Right lobe of liver (tissue), 6 donors: ENCODE results near the gene RNF17. TPM values are rescaled to one million over a fixed set of nuclear protein-coding genes. Genes with fewer than 3 reads are reported as not detected.

Experiments used
- ATAC-seq, 4 donors: fragments of 200-7000 bp; cut with Tn5 transposase; one replicate each; pipeline ENCODE4 v1.9.1; 2020; ENCODE audit warnings: mild to moderate bottlenecking in 4 of 4, moderate library complexity in 4 of 4
- DNase-seq, 3 donors: peaks; one replicate each; pipeline ENCODE4 v3.0.0-alpha.2; 2020
- H3K27ac ChIP-seq, 3 donors: fragments of 200-600 bp; one replicate each; pipeline ENCODE4 v1.8.0; 2022
- H3K27me3 ChIP-seq, 2 donors: fragments of 200-600 bp; one replicate each; pipeline ENCODE4 v1.8.0; 2022
- H3K36me3 ChIP-seq, 4 donors: fragments of 200-600 bp; sonication (generic) in 1 of 4; one replicate each; pipeline versions ENCODE4 v1.5.1 to v1.8.0; 2017 to 2022; ENCODE audit warnings: control low read depth in 1 of 4
- H3K4me1 ChIP-seq, 4 donors: fragments of 200-600 bp; sonication (generic) in 1 of 4; one replicate each; pipeline versions ENCODE4 v1.5.1 to v1.8.0; 2017 to 2022; ENCODE audit warnings: control low read depth in 1 of 4
- H3K4me3 ChIP-seq, 3 donors: fragments of 200-600 bp; one replicate each; pipeline ENCODE4 v1.8.0; 2022
- H3K9me3 ChIP-seq, 4 donors: fragments of 200-600 bp; sonication (generic) in 1 of 4; one replicate each; pipeline versions ENCODE4 v1.5.1 to v1.8.0; 2017 to 2022; ENCODE audit warnings: control low read depth in 1 of 4
- POLR2A ChIP-seq: fragments of 450-650 bp; IDR thresholded peaks from one replicate; pipeline ENCODE4 v1.6.1; 2017; ENCODE audit warnings: antibody characterized with exemption, mild to moderate bottlenecking
- WGBS: methylation state at CpG from one replicate; pipeline ENCODE4 v1.1.6; 2018; ENCODE audit warnings: low coverage, low lambda C conversion rate; ENCODE audit not compliant: insufficient coverage; ENCODE audit errors: missing lambda C conversion rate; 5-methylcytosine and 5-hydroxymethylcytosine counted together
- intact Hi-C, 2 donors: fragments of 100-400 bp; cut with DNase I; formaldehyde crosslinking; loops; one replicate each; pipeline versions ENCODE4 v1.11.2 to v1.14.1; 2022
- total RNA-seq, 6 experiments: library from RNA; depleted of rRNA in 2 of 6; stranded (reverse); fragments of >200 nt in 2 of 6; fragmentation: NEBNext Ultra II Directional in 3 of 6; extraction: Animal tissue kit (Norgen Biotek cat#: 25700) in 3 of 6; gene quantifications; one replicate each; pipeline versions ENCODE4 v1.1.0 to v1.2.4, GENCODE V29; 2016 to 2023
- TF ChIP-seq, protein P1 (sequence below), 4 donors: fragments of 200-600 bp in 3 of 4; fragments of 450-650 bp in 1 of 4; IDR thresholded peaks; one replicate each; pipeline versions ENCODE4 v1.5.1 to v1.8.0; 2016 to 2022; ENCODE audit warnings: antibody characterized with exemption in 4 of 4, mild to moderate bottlenecking in 2 of 4
- donor health status: DM: no; HTN: yes; CAD: no.
- donor health status: DM: no; HTN: no; CAD: no.
- donor health status: DM: no; HTN: no; CAD: no.
- donor health status: DM: no; HTN: yes; CAD: no.
- donor health status: DM: no; HTN: yes; CAD: no.

The RNF17 gene
- total RNA-seq, 6 experiments from 2014 or later, result not detected

DNA sequence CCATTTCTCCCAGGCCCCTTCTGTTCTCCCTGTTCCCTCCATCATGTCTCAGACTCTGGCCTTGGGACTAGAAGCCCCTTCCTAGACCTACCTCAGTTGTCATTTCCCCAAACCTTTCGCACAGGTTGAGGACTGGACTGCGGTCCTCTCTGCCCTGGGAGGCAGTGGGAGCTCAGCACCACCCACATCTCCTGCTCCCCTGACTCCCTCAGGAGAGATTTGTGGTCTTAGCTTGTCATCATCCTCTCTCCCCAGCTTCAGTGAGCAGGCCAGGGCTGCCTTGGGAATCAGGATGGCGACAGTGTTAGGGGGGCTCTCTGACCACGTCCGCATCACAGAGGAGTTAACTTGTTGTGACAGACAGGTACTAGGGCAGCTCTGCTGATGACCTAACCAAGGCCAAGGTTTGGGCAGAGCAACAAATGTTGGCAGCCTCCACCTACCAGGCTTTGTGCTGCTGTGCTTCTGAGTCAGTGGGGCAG is 25.6 kb upstream of the RNF17 start:
- TF ChIP-seq, protein P1, sequence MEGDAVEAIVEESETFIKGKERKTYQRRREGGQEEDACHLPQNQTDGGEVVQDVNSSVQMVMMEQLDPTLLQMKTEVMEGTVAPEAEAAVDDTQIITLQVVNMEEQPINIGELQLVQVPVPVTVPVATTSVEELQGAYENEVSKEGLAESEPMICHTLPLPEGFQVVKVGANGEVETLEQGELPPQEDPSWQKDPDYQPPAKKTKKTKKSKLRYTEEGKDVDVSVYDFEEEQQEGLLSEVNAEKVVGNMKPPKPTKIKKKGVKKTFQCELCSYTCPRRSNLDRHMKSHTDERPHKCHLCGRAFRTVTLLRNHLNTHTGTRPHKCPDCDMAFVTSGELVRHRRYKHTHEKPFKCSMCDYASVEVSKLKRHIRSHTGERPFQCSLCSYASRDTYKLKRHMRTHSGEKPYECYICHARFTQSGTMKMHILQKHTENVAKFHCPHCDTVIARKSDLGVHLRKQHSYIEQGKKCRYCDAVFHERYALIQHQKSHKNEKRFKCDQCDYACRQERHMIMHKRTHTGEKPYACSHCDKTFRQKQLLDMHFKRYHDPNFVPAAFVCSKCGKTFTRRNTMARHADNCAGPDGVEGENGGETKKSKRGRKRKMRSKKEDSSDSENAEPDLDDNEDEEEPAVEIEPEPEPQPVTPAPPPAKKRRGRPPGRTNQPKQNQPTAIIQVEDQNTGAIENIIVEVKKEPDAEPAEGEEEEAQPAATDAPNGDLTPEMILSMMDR (IDR thresholded peaks at IDR 0.05), result no peak
- no peak for TF ChIP-seq POLR2A
- intact Hi-C loops, result no loop called here
- WGBS, result 79% methylated on average over 5 of the region's 5 CpGs
- H3K36me3 ChIP-seq, result no peaks in the 10 kb centered on the region
- no peak for ATAC-seq
- no peaks in the 10 kb centered on the region for H3K27me3 ChIP-seq
- no peak for DNase-seq
- no peaks in the 10 kb centered on the region for H3K9me3 ChIP-seq
- H3K4me3 ChIP-seq, result no peak overlapping the region
- no peaks in the 10 kb centered on the region for H3K4me1 ChIP-seq
- H3K27ac ChIP-seq, result no peak overlapping the region

DNA sequence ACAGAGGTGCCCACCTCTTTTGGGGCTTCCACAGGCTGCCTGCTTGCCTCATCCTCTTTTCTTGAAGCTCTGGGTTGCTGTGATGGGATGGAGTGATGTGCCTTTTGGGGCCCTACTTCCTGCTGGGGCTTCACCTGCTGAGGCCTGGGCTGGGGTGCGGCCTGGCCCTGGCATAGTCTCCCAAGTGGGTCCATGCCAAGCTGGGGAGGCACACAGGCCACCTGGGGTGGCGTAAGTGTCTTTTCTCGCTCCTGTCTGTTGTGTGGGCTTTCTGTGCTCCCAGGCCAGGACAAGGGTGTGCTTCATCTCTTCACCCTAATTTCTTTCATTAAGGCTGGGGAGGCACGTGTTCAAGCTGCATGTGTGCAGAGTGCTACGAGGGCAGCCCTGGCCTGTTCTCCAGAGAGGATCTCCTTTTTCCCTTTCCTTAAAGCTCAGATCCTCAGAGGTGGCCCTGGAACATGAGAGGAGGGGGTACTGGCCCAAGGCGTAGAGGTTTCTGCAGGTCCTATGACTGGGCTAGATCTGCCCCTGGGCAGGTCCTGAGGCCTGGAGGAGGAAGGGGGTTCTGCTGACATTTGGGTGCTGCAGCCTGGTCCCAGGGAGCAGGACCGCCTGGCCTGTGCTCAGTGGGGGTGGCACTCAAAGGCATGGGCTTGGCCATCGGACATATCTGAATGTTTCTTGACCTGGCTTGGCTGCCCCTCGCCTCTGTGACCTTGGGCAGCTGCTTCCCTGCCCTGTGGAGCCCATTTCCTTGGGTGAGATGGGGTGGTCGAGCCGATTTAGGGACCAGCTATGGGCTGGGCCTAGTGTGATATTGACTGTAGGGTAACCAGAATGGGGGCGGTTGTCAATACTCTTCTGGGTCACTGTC is 23.7 kb upstream of the RNF17 start:
- Histone ChIP-seq H3K9me3 (no peaks in the 10 kb centered on the region), H3K4me3 (no peak overlapping the region), H3K36me3 (no peaks in the 10 kb centered on the region), H3K4me1 (no peaks in the 10 kb centered on the region), H3K27me3 (no peaks in the 10 kb centered on the region), H3K27ac (no peak overlapping the region)
- 70% methylated on average over 8 of the region's 12 CpGs for WGBS
- DNase-seq, result no peak
- intact Hi-C loops, result no loop called here
- TF ChIP-seq, protein P1 (IDR thresholded peaks at IDR 0.05), result no peak
- no peak for TF ChIP-seq POLR2A
- no peak for ATAC-seq

DNA sequence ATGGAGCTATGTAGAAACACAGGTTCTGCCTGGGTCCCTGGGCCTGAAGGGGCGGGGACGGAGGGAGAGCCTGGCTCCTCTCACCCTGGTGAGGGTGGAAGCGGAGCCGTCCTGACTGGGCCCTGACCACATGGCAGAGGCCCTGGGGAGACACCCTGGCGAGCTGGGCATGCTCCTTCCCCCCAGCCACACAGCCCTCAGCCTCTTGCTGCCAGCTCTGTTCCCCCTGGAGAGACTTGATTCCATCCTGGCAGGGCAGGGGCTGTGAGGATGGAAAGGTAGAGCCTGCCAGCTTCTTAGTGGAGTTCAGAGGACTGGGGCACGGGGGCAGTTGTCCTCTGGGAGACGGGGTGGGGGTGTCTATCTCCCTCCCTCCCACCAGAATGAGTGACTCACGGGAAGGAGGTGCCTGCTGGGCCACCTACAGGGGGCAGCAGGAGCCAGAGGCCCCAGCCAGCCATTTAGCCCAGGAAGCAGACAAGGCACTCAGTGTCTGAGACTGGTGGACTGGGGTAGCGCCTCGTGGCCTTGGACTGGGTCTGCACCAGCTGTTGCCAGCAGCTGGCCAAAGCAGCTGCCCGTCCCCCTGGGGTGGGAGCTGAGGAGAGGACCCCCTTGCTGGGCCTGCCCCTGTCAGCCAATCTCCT is 22.8 kb upstream of the RNF17 start:
- intact Hi-C loops, result no loop called here
- Histone ChIP-seq H3K9me3 (no peaks in the 10 kb centered on the region), H3K4me1 (no peaks in the 10 kb centered on the region), H3K27ac (no peak overlapping the region), H3K36me3 (no peaks in the 10 kb centered on the region), H3K27me3 (no peaks in the 10 kb centered on the region), H3K4me3 (no peak overlapping the region)
- TF ChIP-seq, protein P1 (IDR thresholded peaks at IDR 0.05), result peak in 2 of 4 donors; percentile 9 to 25
- TF ChIP-seq POLR2A, result no peak
- 40% methylated on average over 1 of the region's 11 CpGs for WGBS
- DNase-seq (no peak), ATAC-seq (no peak)

DNA sequence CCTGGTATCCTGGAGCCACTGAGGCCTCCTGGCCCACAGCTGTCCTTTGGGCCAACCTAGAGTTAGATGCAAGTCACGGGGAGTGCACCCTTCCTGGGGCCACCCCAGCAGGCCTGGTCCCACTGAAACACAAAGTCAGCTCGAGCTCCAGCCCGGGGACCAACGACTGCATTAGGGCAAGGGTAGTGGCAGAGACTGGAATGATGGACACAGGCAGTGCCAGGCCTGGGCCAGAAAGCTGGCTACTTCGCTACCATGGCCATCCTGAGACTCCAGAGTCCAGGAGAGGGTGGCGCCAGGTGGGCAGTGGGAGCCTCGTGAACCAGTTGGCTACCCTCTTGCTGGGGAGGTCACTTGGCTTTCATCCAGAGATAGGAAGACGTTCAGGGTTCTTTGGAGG is 22.2 kb upstream of the RNF17 start:
- no peak for TF ChIP-seq POLR2A
- TF ChIP-seq, protein P1 (IDR thresholded peaks at IDR 0.05), result no peak
- intact Hi-C loops, result no loop called here
- Histone ChIP-seq H3K27ac (no peak overlapping the region), H3K27me3 (no peaks in the 10 kb centered on the region), H3K4me3 (no peak overlapping the region), H3K9me3 (no peaks in the 10 kb centered on the region), H3K36me3 (no peaks in the 10 kb centered on the region), H3K4me1 (peaks cover 0 to 5% (median 0%) of the 10 kb centered on the region in 4 donors)
- no peak for ATAC-seq
- no peak for DNase-seq
- 14% methylated on average over 2 of the region's 8 CpGs for WGBS
